Activated gamma-delta T cell treated with anti-CD3 and anti-CD28 coated beads, Interleukin-2, amount 50 U/mL, for 16 hours (primary cell): ENCODE results near the gene WHRN.

Experiments
- DNase-seq: peaks from one replicate; pipeline ENCODE4 v3.0.0-alpha.2; 2020; ENCODE audit warnings: low read depth

The WHRN gene

DNA sequence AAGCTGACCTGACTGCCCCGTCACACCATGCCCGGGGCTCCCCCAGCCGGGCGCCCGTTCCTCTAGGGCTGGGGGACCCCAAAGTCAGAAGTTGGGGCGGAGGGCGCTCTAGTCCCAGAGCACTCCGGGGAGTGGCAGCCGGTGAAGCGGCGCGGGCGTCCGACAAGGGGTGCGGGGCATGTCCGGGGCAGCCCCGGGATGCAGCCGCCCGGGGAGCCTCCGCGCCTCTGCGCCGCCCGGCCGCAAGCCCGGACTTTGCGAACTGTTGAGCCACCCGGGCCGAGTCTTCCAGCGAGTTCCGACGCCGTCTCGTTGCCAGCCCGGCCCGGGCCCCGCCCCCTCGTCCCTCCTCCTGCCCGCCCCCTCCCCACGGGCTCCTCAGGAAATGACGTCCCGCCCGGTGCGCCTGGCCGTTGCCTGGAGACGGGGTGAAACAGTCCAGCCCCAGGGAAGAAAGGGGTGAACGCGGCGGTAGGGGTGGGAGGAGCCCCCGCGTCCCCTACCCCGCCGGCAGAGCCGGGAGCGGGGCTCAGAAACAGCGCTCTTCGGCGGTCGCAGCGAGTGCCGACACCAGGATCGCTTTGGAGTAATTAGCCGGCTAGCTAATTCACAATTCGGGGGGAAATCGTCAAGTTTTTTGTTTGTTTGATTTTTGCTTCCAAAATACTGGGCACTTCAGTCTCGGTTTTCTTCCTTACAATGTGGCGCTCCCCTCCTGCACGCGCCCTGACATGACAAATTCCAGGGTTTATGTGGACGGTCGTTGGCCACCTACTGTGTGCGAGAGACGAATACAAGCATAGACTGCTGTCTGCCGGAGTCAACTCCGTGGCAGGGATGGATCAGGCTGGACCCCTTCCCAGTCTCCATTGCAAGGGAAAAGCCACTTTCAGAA lies at the start of gene WHRN:
Gene WHRN (minus strand): TSS at position 287 of the 895 bp plus-strand sequence. CDS start 672 bp downstream, outside the sequence.
- peak; percentile 81 for DNase-seq

DNA sequence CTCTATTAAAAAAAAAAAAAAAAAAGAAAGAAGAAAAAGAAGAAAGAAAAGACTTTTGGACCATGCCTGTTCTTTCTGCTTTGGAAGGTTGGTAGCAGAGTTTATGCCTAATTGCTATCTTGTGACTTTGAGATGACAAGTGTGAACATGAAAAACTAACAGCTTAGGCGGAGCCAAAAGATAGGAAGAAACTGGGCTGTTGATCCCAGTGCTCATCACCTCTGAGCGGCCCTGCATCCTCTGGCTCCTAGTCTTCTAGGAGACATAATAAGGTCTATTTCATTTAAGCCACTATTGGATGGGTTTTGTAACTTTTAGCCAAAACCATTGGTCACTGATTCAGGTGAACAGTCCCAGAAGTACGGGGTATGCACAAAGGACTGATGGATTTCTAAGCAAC lies 47.9 kb upstream of the WHRN start:
- DNase-seq: no peak

DNA sequence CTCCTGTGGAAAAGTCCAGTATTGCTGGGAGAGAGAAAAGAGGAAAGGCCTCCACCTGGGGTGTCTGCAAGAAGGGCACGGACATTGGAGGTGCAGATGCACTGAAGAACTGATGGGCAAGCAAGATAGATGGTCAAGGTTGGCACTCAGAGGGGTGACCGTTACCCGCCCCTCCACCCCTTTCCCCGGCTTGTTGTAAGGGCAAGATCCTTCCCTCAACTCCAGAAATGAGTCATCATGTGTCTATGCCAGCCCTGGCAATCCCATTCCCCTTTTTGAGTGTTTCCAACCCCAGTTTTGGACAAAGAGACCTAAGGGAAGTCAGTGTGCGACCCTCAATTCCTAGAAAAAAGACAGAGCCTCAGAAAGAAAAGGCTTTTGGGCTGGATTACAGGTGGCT lies 47.4 kb upstream of the WHRN start:
- no peak for DNase-seq

DNA sequence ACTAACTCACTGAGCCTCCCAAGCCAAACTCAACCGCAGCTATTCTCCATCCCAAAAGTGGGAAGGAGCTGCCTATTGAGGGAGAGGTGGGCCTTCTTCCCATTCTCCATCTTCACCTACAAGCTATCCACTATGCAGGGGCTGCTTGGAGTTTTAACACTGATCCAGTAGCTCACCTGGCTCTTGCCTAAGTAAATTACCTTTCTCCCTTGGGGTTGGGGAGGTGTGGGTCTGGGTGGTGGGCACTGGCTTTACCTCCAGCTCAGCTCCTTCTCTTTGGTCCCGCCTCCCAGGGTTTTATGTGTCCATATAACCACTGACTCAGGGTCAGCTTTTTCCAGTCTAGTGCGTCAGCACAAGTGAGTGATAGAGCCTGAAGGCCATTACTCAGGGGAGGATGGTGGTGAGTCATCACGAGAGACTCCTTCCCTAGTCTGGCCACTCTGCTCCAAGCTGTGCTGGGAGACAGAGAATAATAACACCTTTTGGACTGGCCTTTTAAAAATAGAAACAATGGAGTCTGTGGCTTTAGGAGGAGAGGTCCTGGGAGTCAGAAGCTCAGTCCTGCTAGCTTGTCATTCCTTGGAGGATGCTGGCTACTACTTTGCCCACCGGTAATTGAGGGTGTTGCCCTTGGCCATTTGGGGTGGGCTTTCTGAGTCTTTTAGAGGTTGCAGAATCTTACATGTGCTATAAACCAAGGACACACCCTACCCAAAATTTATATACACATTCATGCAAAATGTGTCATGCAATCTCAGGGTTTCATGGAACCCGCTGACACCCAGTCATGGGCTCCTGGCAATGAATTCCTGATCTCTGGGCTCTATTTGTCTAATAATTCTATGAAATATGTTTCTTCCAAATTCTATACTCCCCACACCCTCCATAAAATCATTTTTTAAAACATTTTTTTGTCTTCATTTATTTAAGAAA lies 46.7 kb upstream of the WHRN start:
- no peak for DNase-seq

DNA sequence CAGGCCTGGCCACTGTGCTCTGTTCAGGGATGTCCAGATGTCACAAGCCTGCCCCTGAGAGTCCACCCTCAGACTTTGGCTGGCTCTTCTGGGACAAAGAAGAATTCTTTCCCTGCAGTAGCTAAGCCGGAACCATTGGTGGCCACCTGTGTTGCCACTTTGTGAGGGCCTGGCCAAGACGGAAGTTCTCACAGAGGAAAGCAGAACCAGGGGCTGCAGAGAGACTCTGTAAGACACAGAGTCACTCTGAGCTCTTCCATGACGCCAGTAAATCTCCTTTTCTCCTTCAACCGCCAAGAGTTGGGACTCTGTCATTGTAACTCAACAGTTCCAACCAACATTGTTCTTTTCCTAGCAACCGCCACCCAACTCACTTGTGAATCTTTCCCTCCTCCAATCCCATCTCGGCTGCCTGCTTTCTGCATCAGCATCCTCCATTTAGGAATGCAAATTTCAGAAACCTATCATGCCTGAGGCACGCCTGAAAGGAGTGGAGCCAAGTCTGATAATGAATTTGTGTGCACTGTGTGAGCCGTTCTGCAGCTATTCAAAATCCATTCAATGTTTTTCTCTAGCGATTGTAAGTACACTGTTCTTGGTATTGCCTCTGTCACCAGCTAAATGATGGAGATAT lies 44.5 kb upstream of the WHRN start:
- no peak for DNase-seq

DNA sequence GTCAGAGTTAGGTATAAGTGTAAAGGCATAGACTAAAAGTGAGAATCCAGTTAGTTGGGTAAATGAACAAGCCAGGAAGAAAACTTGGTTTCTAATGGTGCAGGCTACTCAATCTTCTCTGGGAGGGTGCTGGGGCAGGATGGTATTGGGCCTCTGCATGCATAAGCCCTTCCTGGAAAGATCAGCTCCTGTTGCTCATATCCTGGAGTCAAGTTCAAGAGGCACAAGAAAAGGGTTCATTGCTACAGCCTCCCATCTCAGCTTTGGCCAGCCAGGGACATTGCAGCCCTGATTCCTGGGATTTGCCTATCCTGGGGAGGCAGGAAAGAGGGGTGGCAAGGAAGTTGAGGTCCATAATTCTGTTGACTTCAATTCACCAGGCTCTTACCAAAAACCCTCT lies 41.6 kb upstream of the WHRN start:
- DNase-seq: no peak

DNA sequence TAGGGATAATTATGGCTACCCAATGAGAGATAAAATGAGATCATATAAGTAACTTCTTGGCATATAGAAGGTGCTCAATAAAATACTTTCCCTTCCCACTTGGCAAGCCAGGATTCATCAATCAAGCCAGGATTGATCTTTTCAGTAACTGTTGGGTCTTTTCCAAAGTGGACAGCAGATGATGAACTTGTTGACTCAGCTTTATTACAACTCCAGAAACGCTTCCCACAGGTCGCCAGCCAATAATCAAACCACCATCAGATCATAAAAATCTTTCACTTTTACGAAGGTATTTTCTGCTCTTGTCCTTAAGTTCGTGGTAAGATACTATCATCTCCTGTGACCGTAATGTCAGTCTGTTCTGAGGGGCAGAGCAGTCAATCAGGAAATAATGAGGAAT lies 39.8 kb upstream of the WHRN start:
- no peak for DNase-seq

DNA sequence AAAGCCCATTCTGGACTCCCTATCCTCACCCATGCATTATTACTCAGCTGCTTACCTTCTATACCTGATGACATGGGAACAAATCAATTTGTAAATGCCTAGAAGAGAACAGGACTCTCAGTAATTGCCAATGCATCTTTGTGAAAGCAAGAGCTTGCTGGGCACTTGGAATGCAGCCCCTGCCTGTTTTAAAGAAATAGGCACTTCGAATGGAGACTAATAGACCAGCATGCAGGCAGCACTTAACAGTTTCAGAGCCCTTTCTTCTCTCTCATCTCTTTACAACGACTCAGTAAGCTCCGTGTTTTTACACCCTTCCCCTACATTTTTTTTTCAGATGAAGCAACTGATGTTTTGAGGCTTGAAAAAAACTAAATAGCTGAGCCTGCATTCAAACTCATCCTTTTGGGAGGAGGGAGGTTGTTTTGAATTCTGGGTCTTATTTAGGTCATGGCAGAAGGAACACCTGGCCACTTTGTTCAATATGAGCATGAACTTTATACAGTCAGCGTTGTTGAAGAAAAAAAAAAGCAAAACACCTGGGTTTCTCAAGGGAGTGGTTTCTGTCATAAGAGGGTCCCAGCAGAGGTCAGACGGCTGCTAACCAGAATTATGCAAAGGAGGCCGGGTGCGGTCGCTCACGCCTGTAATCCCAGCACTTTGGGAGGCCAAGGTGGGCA lies 34.6 kb upstream of the WHRN start:
- no peak for DNase-seq

DNA sequence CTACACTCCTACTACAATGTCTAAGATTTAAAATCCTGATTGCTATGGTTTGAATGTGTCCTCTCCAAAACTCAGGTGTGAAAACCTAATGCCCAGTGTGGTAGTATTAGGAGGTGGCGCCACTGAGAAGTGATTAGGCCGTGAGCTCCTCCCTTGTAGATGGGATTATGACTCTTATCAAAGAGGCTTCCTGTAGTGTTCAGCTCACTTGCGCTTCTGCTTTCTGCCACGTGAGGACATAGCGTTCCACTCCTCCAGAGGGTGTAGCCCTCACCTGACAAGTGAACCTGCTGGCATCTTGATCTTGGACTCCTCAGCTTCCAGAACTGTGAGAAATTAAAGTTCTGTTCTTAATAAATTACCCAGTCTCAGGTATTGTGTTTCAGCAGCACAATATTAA lies 33.0 kb upstream of the WHRN start:
- DNase-seq: no peak

DNA sequence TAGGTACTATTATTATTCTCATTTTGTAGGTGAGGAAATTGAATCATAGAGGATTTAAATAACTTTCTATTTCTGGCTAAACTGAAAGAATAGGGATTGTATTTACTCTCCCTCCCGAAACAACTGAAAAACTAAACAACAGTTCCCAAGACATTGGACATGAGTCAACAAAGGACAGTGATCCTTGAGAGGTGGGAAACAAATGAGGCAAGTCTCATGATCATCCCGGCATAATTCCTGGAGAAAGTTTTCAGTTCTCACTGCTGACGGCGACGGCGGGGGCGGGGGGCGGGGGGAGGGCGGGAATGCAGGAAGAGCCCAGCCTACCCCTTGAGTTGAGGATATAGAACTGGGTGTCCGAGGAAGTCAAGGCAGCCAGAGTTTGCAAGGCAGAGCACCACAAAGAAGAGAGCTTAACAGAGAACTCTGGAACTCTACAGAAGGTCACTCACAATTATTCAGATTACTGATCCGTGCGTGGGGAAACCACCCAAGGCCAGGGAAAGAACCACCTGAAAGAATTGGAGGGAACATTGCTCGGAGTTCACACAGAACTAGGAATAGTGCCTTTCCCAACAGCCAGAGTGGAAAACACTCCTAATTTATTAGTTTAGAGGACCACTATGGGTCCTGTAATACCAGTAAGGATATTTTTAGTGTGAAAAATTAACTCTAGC lies 27.4 kb upstream of the WHRN start:
- no peak for DNase-seq

DNA sequence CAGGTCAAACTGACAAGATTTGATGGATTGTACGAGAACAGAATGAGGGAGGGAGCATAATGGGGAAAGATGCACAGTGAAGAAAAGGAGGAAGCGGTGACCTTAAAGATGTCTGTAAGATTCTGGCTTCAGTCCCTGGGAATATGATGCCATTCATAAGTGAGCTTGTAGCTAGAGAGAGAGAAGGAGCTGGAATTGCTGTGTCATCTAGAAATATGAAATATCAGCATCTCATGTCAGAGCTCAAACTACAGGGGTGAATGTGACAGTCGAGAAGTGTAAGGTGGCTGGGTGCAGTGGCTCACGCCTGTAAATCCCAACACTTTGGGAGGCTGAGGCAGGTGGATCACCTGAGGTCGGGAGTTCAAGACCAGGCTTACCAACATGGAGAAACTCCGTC lies 24.0 kb upstream of the WHRN start:
- no peak for DNase-seq

DNA sequence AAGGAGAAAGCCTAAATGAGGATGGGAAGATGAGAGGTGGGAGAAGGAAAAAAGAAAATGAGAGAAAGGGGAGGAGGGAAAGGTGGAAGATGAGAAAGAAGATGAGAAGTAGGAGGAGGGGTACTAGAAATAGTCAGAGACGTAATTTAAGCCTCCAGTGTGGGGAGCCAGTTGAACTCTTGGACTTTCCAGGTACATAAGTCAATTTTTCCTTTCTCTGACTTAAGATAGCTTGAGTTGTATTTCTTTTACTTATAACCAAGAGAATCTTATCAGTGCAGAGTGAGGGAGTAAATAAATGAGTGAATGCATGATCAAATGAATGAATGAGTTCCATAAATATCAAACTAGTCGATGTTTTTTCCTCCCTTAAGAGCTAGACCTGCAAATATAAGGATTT lies 21.5 kb upstream of the WHRN start:
- DNase-seq: no peak

DNA sequence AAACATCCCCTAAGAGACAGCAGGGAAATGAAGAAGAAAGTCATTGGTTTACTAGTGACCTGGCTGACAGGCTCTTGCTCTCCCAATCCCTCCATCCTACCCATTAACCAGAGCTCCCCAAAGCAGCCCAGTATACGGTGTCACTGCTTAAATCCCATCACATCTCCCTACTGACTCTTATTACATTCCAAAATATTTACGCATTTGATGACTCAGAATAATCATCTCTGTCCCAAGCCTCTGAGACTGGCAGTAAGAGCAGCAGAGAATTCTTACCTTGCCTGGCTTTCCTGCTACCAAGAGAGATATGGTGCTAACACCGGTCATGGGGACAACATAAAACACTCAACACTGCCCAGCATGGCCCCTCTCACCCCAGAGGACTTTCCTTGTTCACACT lies 20.2 kb upstream of the WHRN start:
- no peak for DNase-seq

DNA sequence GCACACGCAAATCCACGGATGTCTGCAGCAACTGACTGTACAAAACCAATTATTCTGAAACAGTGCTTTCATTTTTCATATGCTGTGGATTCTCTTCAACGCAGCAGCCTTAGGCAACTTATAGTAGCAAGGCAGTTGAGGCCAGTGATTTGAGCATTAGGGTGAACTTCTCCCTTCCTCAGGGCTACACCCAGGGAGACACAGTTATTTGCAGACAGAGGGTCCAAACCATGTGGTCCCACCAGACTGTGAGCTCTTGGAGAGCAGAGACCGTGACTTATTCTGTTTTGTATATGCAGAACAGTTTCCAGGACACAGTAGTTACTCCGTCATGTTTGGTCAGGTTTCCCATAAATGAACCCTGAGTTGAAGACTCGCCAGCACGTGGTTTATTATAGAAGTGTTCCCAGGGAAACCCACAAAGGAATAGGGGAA lies 19.0 kb upstream of the WHRN start:
- DNase-seq: no peak

DNA sequence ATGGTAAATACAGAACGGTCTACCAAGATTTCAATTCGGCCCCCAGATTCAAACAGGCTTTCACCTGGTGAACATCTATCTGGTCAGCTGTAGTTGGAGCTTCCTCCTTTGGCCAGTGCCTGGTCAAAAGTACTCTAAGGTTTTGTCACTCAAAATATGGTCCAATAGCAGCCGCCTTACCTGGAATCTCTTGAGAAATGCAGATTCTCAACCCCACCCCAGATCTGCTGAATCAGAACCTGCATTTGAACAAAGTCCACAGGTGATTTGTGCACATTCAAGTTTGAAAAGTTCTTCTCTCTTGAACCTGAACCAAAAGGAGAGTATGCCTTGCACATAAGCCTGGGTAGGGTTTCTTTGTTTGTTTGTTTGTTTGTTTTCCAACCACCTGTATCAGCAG lies 17.6 kb upstream of the WHRN start:
- DNase-seq: no peak

DNA sequence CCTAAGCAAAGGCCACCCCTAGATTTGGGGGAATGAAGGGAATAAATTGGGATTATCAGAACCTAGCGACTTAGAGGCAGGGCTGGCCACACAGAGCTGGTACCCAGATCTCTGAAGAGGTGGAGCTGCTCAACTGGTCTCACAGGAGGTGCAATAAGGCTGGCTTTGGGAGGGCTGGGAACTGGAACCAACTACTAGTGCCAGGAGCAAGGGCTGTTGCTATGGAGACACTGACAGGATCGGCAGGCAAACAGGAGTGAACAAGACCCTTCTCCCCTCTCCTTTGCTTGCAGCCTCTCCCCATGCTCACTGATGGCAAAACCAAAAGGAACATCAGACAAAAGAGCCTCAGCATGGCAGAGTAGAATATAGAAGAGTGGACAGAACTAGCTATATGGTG lies 17.0 kb upstream of the WHRN start:
- no peak for DNase-seq

DNA sequence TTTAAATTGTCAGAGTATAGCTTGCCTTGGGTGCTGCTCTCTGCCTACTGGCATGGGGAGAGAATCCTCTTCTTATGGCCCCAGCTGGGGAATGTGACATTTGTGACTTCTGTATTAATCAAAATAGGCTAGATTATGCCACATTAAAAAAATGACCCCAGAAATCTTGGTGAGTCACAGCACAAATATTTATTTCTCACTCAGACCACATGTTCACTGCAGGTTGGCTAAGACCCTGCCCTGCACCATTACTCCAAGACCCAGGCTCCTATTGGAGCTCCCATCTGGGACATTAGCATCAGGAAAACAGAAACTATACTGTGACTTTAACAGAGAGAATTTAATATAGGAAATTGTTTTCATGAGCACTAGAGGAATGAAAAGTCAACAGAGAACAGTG lies 16.6 kb upstream of the WHRN start:
- no peak for DNase-seq

DNA sequence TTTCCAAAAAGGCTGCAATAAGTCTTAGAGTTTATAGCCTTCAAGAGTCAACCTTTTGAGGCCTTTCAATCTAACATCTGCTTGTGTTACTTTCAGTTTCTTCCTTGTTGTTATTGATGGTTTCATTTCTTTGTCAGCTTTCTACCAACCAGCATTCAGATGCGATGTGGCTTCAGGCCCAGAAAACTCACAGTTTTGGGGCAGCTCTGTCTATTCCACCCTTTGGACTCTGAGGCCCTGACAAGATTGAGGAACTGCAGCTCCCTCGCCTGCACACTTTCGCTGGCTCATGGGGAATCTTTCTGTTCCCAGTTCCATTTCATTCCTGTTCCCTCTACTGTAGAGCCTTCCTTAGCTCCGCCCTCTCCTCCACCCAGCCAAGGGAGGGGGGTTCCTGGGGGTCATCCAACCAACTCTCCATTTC lies 13.3 kb upstream of the WHRN start:
- DNase-seq: no peak

DNA sequence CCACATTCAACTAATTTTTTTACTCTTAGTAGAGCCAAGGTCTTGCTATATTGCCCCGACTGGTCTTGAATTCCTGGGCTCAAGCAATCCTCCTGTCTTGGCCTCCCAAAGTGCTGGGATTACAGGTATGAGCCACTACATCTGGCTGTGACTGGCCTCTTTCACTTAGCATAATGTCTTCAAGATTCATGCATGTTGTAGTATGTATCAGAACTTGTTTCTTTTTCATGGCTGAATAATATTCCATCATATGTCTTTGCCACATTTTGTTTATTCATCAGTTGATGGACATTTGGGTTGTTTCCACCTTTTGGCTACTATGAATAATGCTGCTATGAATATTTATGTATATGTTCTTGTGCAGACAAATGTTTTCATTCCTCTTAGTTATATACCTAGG lies 12.8 kb upstream of the WHRN start:
- DNase-seq: no peak

DNA sequence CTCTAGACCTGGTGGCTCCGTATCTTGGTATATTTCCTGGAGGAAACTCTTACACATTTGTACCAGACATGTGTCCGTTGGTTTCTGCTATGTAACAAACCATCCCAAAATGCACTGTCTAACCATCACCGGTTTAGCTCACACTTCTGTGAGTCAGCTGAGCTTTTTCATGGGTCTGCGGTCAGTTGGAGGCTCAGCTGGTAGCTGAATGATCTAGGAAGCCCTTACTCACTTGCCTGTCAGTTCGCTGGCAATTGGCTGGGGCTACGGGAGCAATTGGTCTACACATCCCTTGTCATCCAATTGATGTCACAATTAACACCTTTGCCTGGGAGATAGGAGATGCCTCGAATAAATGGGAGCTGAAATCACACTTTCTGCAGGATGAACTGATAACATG lies 11.6 kb upstream of the WHRN start:
- no peak for DNase-seq

DNA sequence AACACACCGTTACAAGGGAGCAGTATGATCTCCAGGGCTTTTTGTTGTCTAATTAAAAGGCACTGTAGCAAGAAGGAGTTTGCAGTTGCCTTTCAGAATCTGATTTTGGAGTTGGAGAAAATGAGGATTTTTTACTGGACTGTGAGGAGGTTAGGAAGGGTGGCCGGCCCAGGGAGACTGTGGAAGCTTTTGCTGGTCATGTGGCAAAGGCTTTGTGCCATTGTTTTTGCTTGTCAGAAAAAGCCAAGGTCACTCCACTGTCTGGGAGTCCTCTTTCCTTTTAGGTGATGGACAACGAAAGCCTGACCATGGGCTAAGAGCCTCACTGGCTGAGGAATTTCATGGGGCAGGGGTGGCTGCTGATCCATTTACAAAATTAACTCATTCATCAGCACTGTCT lies 10.3 kb upstream of the WHRN start:
- no peak for DNase-seq

DNA sequence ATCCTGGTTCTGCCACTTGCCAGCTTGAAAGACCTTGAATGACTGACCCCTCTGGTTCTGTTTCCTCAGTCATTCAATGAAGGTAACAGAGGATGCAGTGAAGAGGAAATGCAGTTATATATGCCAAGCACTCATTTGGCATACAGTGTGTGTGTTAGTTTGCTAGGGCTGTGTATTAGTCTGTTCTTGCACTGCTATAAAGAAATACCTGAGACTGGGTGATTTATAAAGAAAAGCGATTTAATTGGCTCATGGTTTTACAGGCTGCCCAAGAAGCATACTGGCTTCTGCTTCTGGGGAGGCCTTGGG lies 8.6 kb upstream of the WHRN start:
- no peak for DNase-seq
